ENCODE measurements around the gene OR6C6.
"Not testable (repeated sequence)": the region's sequence is repeated elsewhere in the genome, so short reads cannot be mapped to it uniquely, and the experiment has no call there.

OR6C6 gene

GRCh38 chr12:55296469-55296868 lies at the start of gene OR6C6:
Gene OR6C6 (minus strand): TSS chr12:55296569. CDS start chr12:55295232, 1,337 bp downstream.
- H3K9me3 ChIP-seq (ENCODE audit: control insufficient read depth in 2 of 2, low read length in 2 of 2) = no peaks in the 10 kb centered on the region
- H3K9ac ChIP-seq (ENCODE audit: low read depth in 1 of 2, low read length in 2 of 2) = no peak within 1 kb of the TSS
- no peaks in the 10 kb centered on the region for H3K36me3 ChIP-seq (ENCODE audit: control insufficient read depth in 2 of 2, insufficient read depth in 2 of 2, low read length in 2 of 2)
- H3K27me3 ChIP-seq (ENCODE audit: control insufficient read depth in 2 of 2, insufficient read depth in 2 of 2, low read length in 2 of 2) = no peaks in the 10 kb centered on the region
- H3K27ac ChIP-seq (ENCODE audit: low read depth in 2 of 2, low read length in 2 of 2) = no peak within 1 kb of the TSS
- no peaks in the 10 kb centered on the region for H3K4me1 ChIP-seq (ENCODE audit: control insufficient read depth in 2 of 2, insufficient read depth in 2 of 2, low read length in 2 of 2)
- no peak within 1 kb of the TSS for H3K4me3 ChIP-seq (ENCODE audit: low read length in 2 of 2)

GRCh38 chr12:55336002-55336401 lies 39.6 kb upstream of the OR6C6 start:
- H3K27me3 ChIP-seq (ENCODE audit: control insufficient read depth in 2 of 2, insufficient read depth in 2 of 2, low read length in 2 of 2) = no peaks in the 10 kb centered on the region
- no peaks in the 10 kb centered on the region for H3K4me1 ChIP-seq (ENCODE audit: control insufficient read depth in 2 of 2, insufficient read depth in 2 of 2, low read length in 2 of 2)
- no peak overlapping the region for H3K4me3 ChIP-seq (ENCODE audit: low read length in 2 of 2)
- H3K9ac ChIP-seq (ENCODE audit: low read depth in 1 of 2, low read length in 2 of 2) = no peak overlapping the region
- H3K36me3 ChIP-seq (ENCODE audit: control insufficient read depth in 2 of 2, insufficient read depth in 2 of 2, low read length in 2 of 2) = no peaks in the 10 kb centered on the region
- no peaks in the 10 kb centered on the region for H3K9me3 ChIP-seq (ENCODE audit: control insufficient read depth in 2 of 2, low read length in 2 of 2)
- no peak overlapping the region for H3K27ac ChIP-seq (ENCODE audit: low read depth in 2 of 2, low read length in 2 of 2)

GRCh38 chr12:55330446-55330845 lies 34.1 kb upstream of the OR6C6 start, which contains the start of gene OR6C3:
Gene OR6C3 (plus strand): TSS chr12:55330746. CDS start chr12:55331701, 955 bp downstream.
- Histone ChIP-seq H3K27ac (ENCODE audit: low read depth in 2 of 2, low read length in 2 of 2) (no peak within 1 kb of the TSS), H3K36me3 (ENCODE audit: control insufficient read depth in 2 of 2, insufficient read depth in 2 of 2, low read length in 2 of 2) (no peaks in the 10 kb centered on the region), H3K27me3 (ENCODE audit: control insufficient read depth in 2 of 2, insufficient read depth in 2 of 2, low read length in 2 of 2) (no peaks in the 10 kb centered on the region), H3K9me3 (ENCODE audit: control insufficient read depth in 2 of 2, low read length in 2 of 2) (no peaks in the 10 kb centered on the region), H3K4me3 (ENCODE audit: low read length in 2 of 2) (no peak within 1 kb of the TSS), H3K9ac (ENCODE audit: low read depth in 1 of 2, low read length in 2 of 2) (no peak within 1 kb of the TSS), H3K4me1 (ENCODE audit: control insufficient read depth in 2 of 2, insufficient read depth in 2 of 2, low read length in 2 of 2) (no peaks in the 10 kb centered on the region)

DNA sequence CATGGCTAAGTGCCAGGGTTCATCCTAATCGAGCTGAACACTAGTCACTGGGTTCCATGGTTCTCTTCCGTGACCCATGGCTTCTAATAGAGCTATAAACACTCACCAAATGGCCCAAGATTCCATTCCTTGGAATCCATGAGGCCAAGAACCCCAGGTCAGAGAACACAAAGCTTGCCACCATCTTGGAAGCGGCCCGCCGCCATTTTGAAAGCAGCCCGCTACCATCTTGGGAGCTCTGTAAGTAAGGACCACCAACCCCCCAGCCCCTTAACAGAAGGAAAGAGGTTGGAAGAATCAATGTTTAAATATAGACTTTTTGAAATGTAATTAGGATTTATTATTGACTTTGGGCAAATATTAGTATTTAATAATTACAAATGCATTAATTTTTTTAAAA lies 29.4 kb upstream of the OR6C6 start:
- not testable (repeated sequence) for H3K4me1 ChIP-seq (ENCODE audit: control insufficient read depth in 2 of 2, insufficient read depth in 2 of 2, low read length in 2 of 2); H3K27me3 ChIP-seq (ENCODE audit: control insufficient read depth in 2 of 2, insufficient read depth in 2 of 2, low read length in 2 of 2); H3K27ac ChIP-seq (ENCODE audit: low read depth in 2 of 2, low read length in 2 of 2); H3K36me3 ChIP-seq (ENCODE audit: control insufficient read depth in 2 of 2, insufficient read depth in 2 of 2, low read length in 2 of 2); H3K9me3 ChIP-seq (ENCODE audit: control insufficient read depth in 2 of 2, low read length in 2 of 2); H3K4me3 ChIP-seq (ENCODE audit: low read length in 2 of 2); H3K9ac ChIP-seq (ENCODE audit: low read depth in 1 of 2, low read length in 2 of 2)

DNA sequence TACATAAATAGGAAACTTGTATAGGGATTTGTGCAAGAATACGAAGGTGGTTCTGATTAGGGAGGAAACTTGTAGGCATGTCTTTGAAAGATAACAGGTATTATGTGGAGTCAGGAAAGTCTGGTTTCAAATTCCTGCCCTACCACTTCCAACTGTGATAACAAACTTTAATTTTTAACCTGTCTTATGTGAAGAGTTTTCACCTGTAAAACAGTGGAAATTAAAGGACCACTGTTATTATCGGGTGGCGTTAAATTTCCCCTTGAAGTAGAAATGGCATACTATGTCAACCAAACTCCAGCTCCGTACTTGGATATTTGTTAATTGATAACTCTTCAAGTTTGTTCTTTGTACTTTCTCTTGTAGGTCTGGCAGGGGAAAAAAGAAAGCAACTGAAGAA lies 23.8 kb upstream of the OR6C6 start:
- no peak overlapping the region for H3K4me3 ChIP-seq (ENCODE audit: low read length in 2 of 2)
- H3K9me3 ChIP-seq (ENCODE audit: control insufficient read depth in 2 of 2, low read length in 2 of 2) = no peaks in the 10 kb centered on the region
- no peak overlapping the region for H3K27ac ChIP-seq (ENCODE audit: low read depth in 2 of 2, low read length in 2 of 2)
- no peaks in the 10 kb centered on the region for H3K36me3 ChIP-seq (ENCODE audit: control insufficient read depth in 2 of 2, insufficient read depth in 2 of 2, low read length in 2 of 2)
- no peaks in the 10 kb centered on the region for H3K27me3 ChIP-seq (ENCODE audit: control insufficient read depth in 2 of 2, insufficient read depth in 2 of 2, low read length in 2 of 2)
- no peak overlapping the region for H3K9ac ChIP-seq (ENCODE audit: low read depth in 1 of 2, low read length in 2 of 2)
- no peaks in the 10 kb centered on the region for H3K4me1 ChIP-seq (ENCODE audit: control insufficient read depth in 2 of 2, insufficient read depth in 2 of 2, low read length in 2 of 2)

DNA sequence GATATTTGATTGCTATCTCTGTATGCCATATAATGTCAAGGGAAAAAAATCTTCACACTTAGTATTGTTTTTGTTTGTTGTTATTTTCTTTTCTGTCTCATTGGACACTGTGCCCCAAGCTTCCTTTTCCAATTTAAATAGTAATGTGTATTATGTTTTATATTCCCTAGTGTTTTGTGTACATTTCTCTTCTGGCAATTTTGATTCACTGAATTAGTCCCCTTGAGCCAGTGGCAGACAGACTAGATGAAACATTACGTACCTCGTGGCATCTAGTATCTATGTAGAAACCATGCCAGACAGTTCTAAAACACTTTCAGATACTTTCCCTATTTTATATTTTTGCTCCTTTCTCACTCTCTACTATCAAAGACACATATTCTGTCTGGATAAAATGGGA lies 17.7 kb upstream of the OR6C6 start, which contains the start of gene OR6C1:
Gene OR6C1 (plus strand): TSS at position 301 of the 400 bp plus-strand sequence. CDS start 6,257 bp downstream, outside the sequence.
- H3K4me1 ChIP-seq (ENCODE audit: control insufficient read depth in 2 of 2, insufficient read depth in 2 of 2, low read length in 2 of 2) = no peaks in the 10 kb centered on the region
- no peak within 1 kb of the TSS for H3K9ac ChIP-seq (ENCODE audit: low read depth in 1 of 2, low read length in 2 of 2)
- no peaks in the 10 kb centered on the region for H3K36me3 ChIP-seq (ENCODE audit: control insufficient read depth in 2 of 2, insufficient read depth in 2 of 2, low read length in 2 of 2)
- no peaks in the 10 kb centered on the region for H3K9me3 ChIP-seq (ENCODE audit: control insufficient read depth in 2 of 2, low read length in 2 of 2)
- no peak within 1 kb of the TSS for H3K27ac ChIP-seq (ENCODE audit: low read depth in 2 of 2, low read length in 2 of 2)
- H3K27me3 ChIP-seq (ENCODE audit: control insufficient read depth in 2 of 2, insufficient read depth in 2 of 2, low read length in 2 of 2) = no peaks in the 10 kb centered on the region
- no peak within 1 kb of the TSS for H3K4me3 ChIP-seq (ENCODE audit: low read length in 2 of 2)

DNA sequence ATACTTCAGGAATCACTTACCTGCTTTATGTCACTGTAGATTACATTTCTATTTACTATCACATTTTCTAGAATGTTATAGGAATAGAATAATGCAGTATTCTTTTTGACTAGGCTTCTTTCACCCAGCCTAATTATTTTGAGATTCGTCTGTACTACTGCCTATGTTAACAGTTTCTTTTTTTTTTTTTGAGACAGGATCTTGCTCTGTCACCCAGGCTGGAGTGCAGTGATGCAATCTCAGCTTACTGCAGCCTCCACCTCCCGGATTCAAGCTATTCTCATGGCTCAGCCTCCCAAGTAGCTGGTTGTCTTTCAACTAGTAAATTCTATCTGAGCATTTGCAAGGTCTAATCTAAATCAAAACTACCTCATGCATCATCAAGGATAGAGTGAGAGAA lies 6.4 kb downstream of the OR6C6 start:
- Histone ChIP-seq H3K9ac (ENCODE audit: low read depth in 1 of 2, low read length in 2 of 2) (no peak overlapping the region), H3K36me3 (ENCODE audit: control insufficient read depth in 2 of 2, insufficient read depth in 2 of 2, low read length in 2 of 2) (no peaks in the 10 kb centered on the region), H3K27me3 (ENCODE audit: control insufficient read depth in 2 of 2, insufficient read depth in 2 of 2, low read length in 2 of 2) (no peaks in the 10 kb centered on the region), H3K27ac (ENCODE audit: low read depth in 2 of 2, low read length in 2 of 2) (no peak overlapping the region), H3K9me3 (ENCODE audit: control insufficient read depth in 2 of 2, low read length in 2 of 2) (no peaks in the 10 kb centered on the region), H3K4me3 (ENCODE audit: low read length in 2 of 2) (no peak overlapping the region), H3K4me1 (ENCODE audit: control insufficient read depth in 2 of 2, insufficient read depth in 2 of 2, low read length in 2 of 2) (no peaks in the 10 kb centered on the region)

GRCh38 chr12:55280991-55281390 lies 15.4 kb downstream of the OR6C6 start:
- no peaks in the 10 kb centered on the region for H3K36me3 ChIP-seq (ENCODE audit: control insufficient read depth in 2 of 2, insufficient read depth in 2 of 2, low read length in 2 of 2)
- H3K4me3 ChIP-seq (ENCODE audit: low read length in 2 of 2) = no peak overlapping the region
- H3K27me3 ChIP-seq (ENCODE audit: control insufficient read depth in 2 of 2, insufficient read depth in 2 of 2, low read length in 2 of 2) = no peaks in the 10 kb centered on the region
- no peak overlapping the region for H3K9ac ChIP-seq (ENCODE audit: low read depth in 1 of 2, low read length in 2 of 2)
- H3K9me3 ChIP-seq (ENCODE audit: control insufficient read depth in 2 of 2, low read length in 2 of 2) = no peaks in the 10 kb centered on the region
- H3K27ac ChIP-seq (ENCODE audit: low read depth in 2 of 2, low read length in 2 of 2) = no peak overlapping the region
- no peaks in the 10 kb centered on the region for H3K4me1 ChIP-seq (ENCODE audit: control insufficient read depth in 2 of 2, insufficient read depth in 2 of 2, low read length in 2 of 2)

- no peak overlapping the region for H3K4me3 ChIP-seq (ENCODE audit: low read length in 2 of 2)
- H3K27me3 ChIP-seq (ENCODE audit: control insufficient read depth in 2 of 2, insufficient read depth in 2 of 2, low read length in 2 of 2) = no peaks in the 10 kb centered on the region
- no peaks in the 10 kb centered on the region for H3K4me1 ChIP-seq (ENCODE audit: control insufficient read depth in 2 of 2, insufficient read depth in 2 of 2, low read length in 2 of 2)
- H3K9me3 ChIP-seq (ENCODE audit: control insufficient read depth in 2 of 2, low read length in 2 of 2) = no peaks in the 10 kb centered on the region
- H3K9ac ChIP-seq (ENCODE audit: low read depth in 1 of 2, low read length in 2 of 2) = no peak overlapping the region
- no peaks in the 10 kb centered on the region for H3K36me3 ChIP-seq (ENCODE audit: control insufficient read depth in 2 of 2, insufficient read depth in 2 of 2, low read length in 2 of 2)
- H3K27ac ChIP-seq (ENCODE audit: low read depth in 2 of 2, low read length in 2 of 2) = no peak overlapping the region
These were observed 38.1 kb downstream of the OR6C6 start for GRCh38 chr12:55258303-55258702.

DNA sequence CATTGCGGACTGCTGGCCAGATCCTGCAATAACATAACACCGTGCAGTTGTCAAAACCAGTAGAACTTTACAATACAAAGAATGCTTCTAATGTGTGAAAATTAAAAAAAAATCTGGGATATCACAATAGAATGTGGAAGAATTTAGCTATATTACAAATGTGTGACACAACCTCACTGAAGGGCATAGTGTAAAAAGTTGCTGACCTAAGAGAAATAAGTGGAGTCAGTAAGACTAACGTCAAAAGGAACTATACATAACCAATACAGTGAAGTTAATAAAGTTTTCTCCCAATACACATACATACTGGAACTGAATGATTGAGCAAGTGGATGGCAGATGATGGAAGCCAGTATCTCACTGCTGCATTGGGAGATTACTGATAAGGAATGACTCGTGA lies 39.5 kb downstream of the OR6C6 start:
- no peaks in the 10 kb centered on the region for H3K4me1 ChIP-seq (ENCODE audit: control insufficient read depth in 2 of 2, insufficient read depth in 2 of 2, low read length in 2 of 2)
- no peak overlapping the region for H3K4me3 ChIP-seq (ENCODE audit: low read length in 2 of 2)
- H3K27me3 ChIP-seq (ENCODE audit: control insufficient read depth in 2 of 2, insufficient read depth in 2 of 2, low read length in 2 of 2) = no peaks in the 10 kb centered on the region
- no peaks in the 10 kb centered on the region for H3K36me3 ChIP-seq (ENCODE audit: control insufficient read depth in 2 of 2, insufficient read depth in 2 of 2, low read length in 2 of 2)
- no peaks in the 10 kb centered on the region for H3K9me3 ChIP-seq (ENCODE audit: control insufficient read depth in 2 of 2, low read length in 2 of 2)
- H3K27ac ChIP-seq (ENCODE audit: low read depth in 2 of 2, low read length in 2 of 2) = no peak overlapping the region
- no peak overlapping the region for H3K9ac ChIP-seq (ENCODE audit: low read depth in 1 of 2, low read length in 2 of 2)

GRCh38 chr12:55253281-55253680 lies 43.1 kb downstream of the OR6C6 start:
- no peaks in the 10 kb centered on the region for H3K36me3 ChIP-seq (ENCODE audit: control insufficient read depth in 2 of 2, insufficient read depth in 2 of 2, low read length in 2 of 2)
- no peak overlapping the region for H3K4me3 ChIP-seq (ENCODE audit: low read length in 2 of 2)
- H3K4me1 ChIP-seq (ENCODE audit: control insufficient read depth in 2 of 2, insufficient read depth in 2 of 2, low read length in 2 of 2) = no peaks in the 10 kb centered on the region
- H3K27me3 ChIP-seq (ENCODE audit: control insufficient read depth in 2 of 2, insufficient read depth in 2 of 2, low read length in 2 of 2) = no peaks in the 10 kb centered on the region
- no peak overlapping the region for H3K9ac ChIP-seq (ENCODE audit: low read depth in 1 of 2, low read length in 2 of 2)
- H3K27ac ChIP-seq (ENCODE audit: low read depth in 2 of 2, low read length in 2 of 2) = no peak overlapping the region
- no peaks in the 10 kb centered on the region for H3K9me3 ChIP-seq (ENCODE audit: control insufficient read depth in 2 of 2, low read length in 2 of 2)
